H1 (cell line): Measurements from ENCODE around the gene RAB11FIP5. TPM values are rescaled to one million over a fixed set of nuclear protein-coding genes. Genes with fewer than 3 reads are reported as not detected.

Source experiments
- SUZ12 ChIP-seq: fragments of 200-600 bp; sonication (generic); IDR thresholded peaks from 2 replicates; pipeline ENCODE4 v1.6.1; 2012; ENCODE audit warnings: mild to moderate bottlenecking, inconsistent platforms, low read length, moderate library complexity, mixed read lengths
- polyA plus RNA-seq, 7 experiments: library from polyadenylated mRNA; depleted of rRNA in 3 of 7; stranded (reverse) in 5 of 7; unstranded in 2 of 7; fragments of >200 nt in 5 of 7; fragments of 200-250 nt in 2 of 7; gene quantifications; 1 replicate in 5 of 7; 2 replicates in 1 of 7; 4 replicates in 1 of 7; pipeline versions ENCODE4 v1.2.1 to v1.2.3, GENCODE V29; 2011 to 2013; ENCODE audit warnings: missing spikeins in 2 of 7, mixed read lengths in 2 of 7
- total RNA-seq: library from RNA; stranded (reverse); fragmentation: NEBNext Ultra II Directional; extraction: Animal tissue kit (Norgen Biotek cat#: 25700); gene quantifications from 2 replicates; pipeline ENCODE4 v1.2.1, GENCODE V29; 2021

RAB11FIP5 gene
- total and polyA plus RNA-seq, 2 of the 8 experiments (the other 6 are each of a cell fraction or from before 2014, with no cell fraction given), result 6.3 to 17.0 TPM

DNA sequence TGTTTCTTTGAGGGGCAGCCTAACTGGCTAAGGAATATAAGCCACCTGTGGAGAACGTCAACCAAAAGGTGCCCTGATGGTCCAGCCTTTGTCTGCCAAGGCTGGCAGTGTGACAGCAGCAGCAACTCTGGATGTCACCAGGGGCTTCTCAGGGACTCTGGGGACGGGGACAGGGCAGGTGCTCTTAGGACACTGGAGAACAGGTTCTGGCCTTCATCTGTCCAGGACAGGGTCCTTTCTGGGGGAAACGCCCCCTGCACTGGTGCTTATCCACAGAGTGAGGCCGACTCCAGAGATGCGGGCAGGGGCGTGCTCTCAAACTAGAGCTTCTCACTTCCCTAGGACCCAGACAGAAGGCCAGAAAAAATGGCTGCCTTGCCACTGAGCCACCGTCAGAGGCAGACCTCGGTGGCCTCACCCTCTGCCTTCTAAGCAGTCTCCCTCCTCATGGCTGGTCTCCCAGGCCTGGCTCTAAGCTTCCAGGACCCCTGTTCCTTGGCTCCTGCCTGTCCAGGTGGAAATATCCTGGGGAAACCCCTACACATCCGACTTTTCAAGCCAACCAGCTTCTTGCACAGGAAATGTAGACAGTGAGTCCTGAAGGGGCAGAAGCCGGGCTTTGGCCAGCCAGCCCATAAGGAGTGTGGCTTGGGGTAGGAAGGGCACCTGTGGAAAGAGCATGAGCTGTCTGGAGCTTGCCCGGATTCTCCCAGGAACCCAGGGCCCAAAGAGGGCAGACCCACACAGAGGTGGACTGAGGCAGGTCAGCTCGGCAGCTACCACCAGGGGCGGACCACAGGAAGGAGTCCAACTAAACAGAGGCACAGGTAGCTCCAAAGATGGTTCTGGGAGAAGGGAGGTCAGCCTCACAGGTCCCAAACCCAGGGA lies 30.0 kb downstream of the RAB11FIP5 start (continued):
- no peak for TF ChIP-seq SUZ12
- TF ChIP-seq, all 59 proteins: peak for 0
